Mucosa of rectum (tissue), 2 donors: ENCODE data around the gene ZRSR2.
A peak's percentile ranks its signal among the peaks of the same experiment; 100 is the strongest.

Source experiments
- H3K27ac ChIP-seq, 2 donors: one replicate each; pipeline ENCODE4 v1.7.0; 2013; ENCODE audit warnings: inconsistent platforms in 2 of 2, low read depth in 2 of 2, low read length in 2 of 2
- H3K27me3 ChIP-seq, 2 donors: one replicate each; pipeline ENCODE4 v1.7.0; 2013; ENCODE audit warnings: low read length in 2 of 2; ENCODE audit not compliant: control insufficient read depth in 2 of 2, insufficient read depth in 2 of 2
- H3K36me3 ChIP-seq, 2 donors: one replicate each; pipeline ENCODE4 v1.7.0; 2013; ENCODE audit warnings: low read length in 2 of 2; ENCODE audit not compliant: control insufficient read depth in 2 of 2, insufficient read depth in 2 of 2
- H3K4me1 ChIP-seq, 2 donors: one replicate each; pipeline ENCODE4 v1.7.0; 2013; ENCODE audit warnings: low read length in 2 of 2, mild to moderate bottlenecking in 1 of 2; ENCODE audit not compliant: control insufficient read depth in 2 of 2, insufficient read depth in 2 of 2
- H3K4me3 ChIP-seq, 2 donors: one replicate each; pipeline ENCODE4 v1.7.0; 2013; ENCODE audit warnings: low read length in 2 of 2
- H3K9ac ChIP-seq, 2 donors: one replicate each; pipeline ENCODE4 v1.7.0; 2013; ENCODE audit warnings: low read length in 2 of 2, low read depth in 1 of 2, mild to moderate bottlenecking in 1 of 2
- H3K9me3 ChIP-seq, 2 donors: one replicate each; pipeline ENCODE4 v1.7.0; 2013; ENCODE audit warnings: low read length in 2 of 2; ENCODE audit not compliant: control insufficient read depth in 2 of 2
- donor health status: healthy.
- donor health status: Normal muscosa, but diverticular disease.

Gene ZRSR2

GRCh38 chrX:15790769-15791290, 546 bp downstream of the ZRSR2 start:
- Histone ChIP-seq H3K4me3 (peak overlapping the region; percentile 97), H3K27ac (peak overlapping the region; percentile 89 to 91), H3K36me3 (peaks cover 6 to 7% of the 10 kb centered on the region in 2 donors), H3K9me3 (no peaks in the 10 kb centered on the region), H3K9ac (peak overlapping the region; percentile 84 to 90), H3K27me3 (no peaks in the 10 kb centered on the region), H3K4me1 (peaks cover 5 to 7% of the 10 kb centered on the region in 2 donors)

GRCh38 chrX:15797707-15798106, 7.4 kb downstream of the ZRSR2 start:
- H3K9ac ChIP-seq, result no peak overlapping the region
- H3K27ac ChIP-seq, result no peak overlapping the region
- H3K9me3 ChIP-seq, result no peaks in the 10 kb centered on the region
- H3K4me3 ChIP-seq, result no peak overlapping the region
- peaks cover 13 to 22% of the 10 kb centered on the region in 2 donors for H3K36me3 ChIP-seq
- H3K4me1 ChIP-seq, result no peaks in the 10 kb centered on the region
- no peaks in the 10 kb centered on the region for H3K27me3 ChIP-seq

- no peaks in the 10 kb centered on the region for H3K27me3 ChIP-seq
- no peaks in the 10 kb centered on the region for H3K4me1 ChIP-seq
- no peaks in the 10 kb centered on the region for H3K9me3 ChIP-seq
- H3K36me3 ChIP-seq, result peaks cover 23 to 37% of the 10 kb centered on the region in 2 donors
- no peak overlapping the region for H3K4me3 ChIP-seq
- no peak overlapping the region for H3K27ac ChIP-seq
- H3K9ac ChIP-seq, result no peak overlapping the region
Observed at GRCh38 chrX:15804563-15804962, 14.3 kb downstream of the ZRSR2 start.

GRCh38 chrX:15808254-15808653, 18.0 kb downstream of the ZRSR2 start:
- Histone ChIP-seq H3K4me1 (no peaks in the 10 kb centered on the region), H3K27ac (no peak overlapping the region), H3K36me3 (peaks cover 39 to 44% of the 10 kb centered on the region in 2 donors), H3K27me3 (no peaks in the 10 kb centered on the region), H3K9me3 (no peaks in the 10 kb centered on the region), H3K4me3 (no peak overlapping the region), H3K9ac (no peak overlapping the region)

- Histone ChIP-seq H3K27ac (no peak overlapping the region), H3K9ac (no peak overlapping the region), H3K4me3 (no peak overlapping the region), H3K4me1 (no peaks in the 10 kb centered on the region), H3K36me3 (peaks cover 45 to 54% of the 10 kb centered on the region in 2 donors), H3K27me3 (no peaks in the 10 kb centered on the region), H3K9me3 (no peaks in the 10 kb centered on the region)
Observed at GRCh38 chrX:15812192-15812938, 22.1 kb downstream of the ZRSR2 start.

GRCh38 chrX:15813416-15813815, 23.1 kb downstream of the ZRSR2 start:
- Histone ChIP-seq H3K9me3 (no peaks in the 10 kb centered on the region), H3K36me3 (peaks cover 49 to 62% of the 10 kb centered on the region in 2 donors), H3K27ac (no peak overlapping the region), H3K27me3 (no peaks in the 10 kb centered on the region), H3K4me1 (no peaks in the 10 kb centered on the region), H3K4me3 (no peak overlapping the region), H3K9ac (no peak overlapping the region)

GRCh38 chrX:15814771-15815365, 24.6 kb downstream of the ZRSR2 start:
- Histone ChIP-seq H3K27ac (no peak overlapping the region), H3K27me3 (no peaks in the 10 kb centered on the region), H3K4me3 (no peak overlapping the region), H3K9me3 (no peaks in the 10 kb centered on the region), H3K36me3 (peaks cover 44 to 56% of the 10 kb centered on the region in 2 donors), H3K9ac (no peak overlapping the region), H3K4me1 (no peaks in the 10 kb centered on the region)

- peaks cover 48 to 60% of the 10 kb centered on the region in 2 donors for H3K36me3 ChIP-seq
- no peak overlapping the region for H3K27ac ChIP-seq
- H3K9me3 ChIP-seq, result no peaks in the 10 kb centered on the region
- no peaks in the 10 kb centered on the region for H3K27me3 ChIP-seq
- no peak overlapping the region for H3K9ac ChIP-seq
- H3K4me1 ChIP-seq, result no peaks in the 10 kb centered on the region
- no peak overlapping the region for H3K4me3 ChIP-seq
Observed at GRCh38 chrX:15815779-15816437, 25.6 kb downstream of the ZRSR2 start.

GRCh38 chrX:15816438-15816809, 26.1 kb downstream of the ZRSR2 start:
- no peak overlapping the region for H3K4me3 ChIP-seq
- H3K27me3 ChIP-seq, result no peaks in the 10 kb centered on the region
- H3K4me1 ChIP-seq, result no peaks in the 10 kb centered on the region
- H3K27ac ChIP-seq, result no peak overlapping the region
- peaks cover 43 to 60% of the 10 kb centered on the region in 2 donors for H3K36me3 ChIP-seq
- H3K9me3 ChIP-seq, result no peaks in the 10 kb centered on the region
- H3K9ac ChIP-seq, result no peak overlapping the region

GRCh38 chrX:15816886-15817285, 26.6 kb downstream of the ZRSR2 start:
- no peaks in the 10 kb centered on the region for H3K27me3 ChIP-seq
- no peak overlapping the region for H3K27ac ChIP-seq
- H3K9ac ChIP-seq, result no peak overlapping the region
- H3K4me3 ChIP-seq, result no peak overlapping the region
- H3K4me1 ChIP-seq, result no peaks in the 10 kb centered on the region
- H3K9me3 ChIP-seq, result no peaks in the 10 kb centered on the region
- H3K36me3 ChIP-seq, result peaks cover 41 to 60% of the 10 kb centered on the region in 2 donors
